DOHH2 (cell line): Measurements from ENCODE around the gene BPIFA3.
"Not testable (repeated sequence)": the region's sequence is repeated elsewhere in the genome, so short reads cannot be mapped to it uniquely, and the experiment has no call there.

ENCODE experiments used
- H3F3A ChIP-seq: fragments of 200-600 bp; sonication (generic), shearing (Covaris generic); 2 replicates; pipeline ENCODE4 v1.6.0; 2016; ENCODE audit warnings: antibody characterized with exemption, mild to moderate bottlenecking; ENCODE audit not compliant: control insufficient read depth, insufficient read depth
- H3K27ac ChIP-seq: fragments of 200-600 bp; sonication (generic); 2 replicates; pipeline ENCODE4 v1.5.1; 2014; ENCODE audit warnings: low read depth, mild to moderate bottlenecking, low read length, moderate library complexity
- H3K27me3 ChIP-seq: fragments of 200-600 bp; sonication (generic); 2 replicates; pipeline ENCODE4 v1.6.1; 2014; ENCODE audit warnings: mild to moderate bottlenecking, low read length, mixed read lengths; ENCODE audit not compliant: control insufficient read depth
- H3K36me3 ChIP-seq: fragments of 200-600 bp; sonication (generic); 2 replicates; pipeline ENCODE4 v1.6.1; 2014; ENCODE audit warnings: mild to moderate bottlenecking, low read length, moderate library complexity, mixed read lengths; ENCODE audit not compliant: control insufficient read depth
- H3K4me1 ChIP-seq: fragments of 200-600 bp; sonication (generic); 2 replicates; pipeline ENCODE4 v1.6.1; 2014; ENCODE audit warnings: mild to moderate bottlenecking, low read length, mixed read lengths; ENCODE audit not compliant: control insufficient read depth
- H3K4me2 ChIP-seq: fragments of 200-600 bp; sonication (generic); 2 replicates; pipeline ENCODE4 v1.6.0; 2014; ENCODE audit warnings: mild to moderate bottlenecking, low read length, moderate library complexity
- H3K4me3 ChIP-seq: fragments of 200-600 bp; sonication (generic); 2 replicates; pipeline ENCODE4 v1.5.1; 2014; ENCODE audit warnings: mild to moderate bottlenecking, low read length, mixed read lengths
- H3K79me2 ChIP-seq: fragments of 200-600 bp; sonication (generic); 2 replicates; pipeline ENCODE4 v1.6.1; 2014; ENCODE audit warnings: mild to moderate bottlenecking, low read length, mixed read lengths; ENCODE audit not compliant: control insufficient read depth
- H3K9me2 ChIP-seq: fragments of 200-600 bp; sonication (generic); replicated peaks from 2 replicates; pipeline ENCODE4 v1.6.1; 2014; ENCODE audit warnings: mild to moderate bottlenecking, low read length, mixed read lengths; ENCODE audit not compliant: control insufficient read depth
- H3K9me3 ChIP-seq: fragments of 200-600 bp; sonication (generic); 2 replicates; pipeline ENCODE4 v1.6.1; 2014; ENCODE audit warnings: antibody characterized with exemption, low read length, mixed read lengths; ENCODE audit not compliant: control insufficient read depth, insufficient read depth
- H4K20me1 ChIP-seq: fragments of 200-600 bp; sonication (generic); 2 replicates; pipeline ENCODE4 v1.6.0; 2014; ENCODE audit warnings: low read depth, mild to moderate bottlenecking, antibody characterized with exemption, low read length, moderate library complexity; ENCODE audit not compliant: control insufficient read depth, insufficient read depth
- CTCF ChIP-seq: fragments of 200-600 bp; sonication (generic); IDR thresholded peaks from one replicate; pipeline ENCODE4 v1.5.1; 2014; ENCODE audit warnings: antibody characterized with exemption, mild to moderate bottlenecking, low read depth, low read length; ENCODE audit not compliant: poor library complexity, severe bottlenecking
- EZH2phosphoT487 ChIP-seq: fragments of 200-600 bp; sonication (generic); IDR thresholded peaks from 2 replicates; pipeline ENCODE4 v1.6.1; 2017; ENCODE audit warnings: borderline replicate concordance, mild to moderate bottlenecking, antibody characterized with exemption, low read length, moderate library complexity, mixed read lengths

The BPIFA3 gene

GRCh38 chr20:33180169-33180568, 37.0 kb upstream of the BPIFA3 start:
- H3K9me3 ChIP-seq, result no peaks in the 10 kb centered on the region; the same call in 1 of the 2 replicates

GRCh38 chr20:33181482-33182093, 35.6 kb upstream of the BPIFA3 start:
- Histone ChIP-seq H4K20me1 (no peaks in the 10 kb centered on the region), H3K27ac (no peak overlapping the region), H3F3A (no peaks in the 10 kb centered on the region), H3K9me3 (no peaks in the 10 kb centered on the region; the same call in 1 of the 2 replicates), H3K9me2 (no peaks in the 10 kb centered on the region), H3K27me3 (no peaks in the 10 kb centered on the region), H3K79me2 (no peaks in the 10 kb centered on the region), H3K4me1 (no peaks in the 10 kb centered on the region), H3K36me3 (no peaks in the 10 kb centered on the region), H3K4me3 (no peak overlapping the region), H3K4me2 (no peak overlapping the region)
- peak; percentile 28 for TF ChIP-seq CTCF
- no peak for TF ChIP-seq EZH2phosphoT487

More at GRCh38 chr20:33180169-33180568, 37.0 kb upstream of the BPIFA3 start:
- Histone ChIP-seq H3F3A (no peaks in the 10 kb centered on the region), H3K4me3 (no peak overlapping the region), H3K79me2 (no peaks in the 10 kb centered on the region), H3K4me2 (no peak overlapping the region), H3K27ac (no peak overlapping the region), H3K9me2 (no peaks in the 10 kb centered on the region), H3K4me1 (no peaks in the 10 kb centered on the region), H3K36me3 (no peaks in the 10 kb centered on the region), H4K20me1 (no peaks in the 10 kb centered on the region), H3K27me3 (no peaks in the 10 kb centered on the region)
- TF ChIP-seq EZH2phosphoT487 (no peak), CTCF (no peak)

DNA sequence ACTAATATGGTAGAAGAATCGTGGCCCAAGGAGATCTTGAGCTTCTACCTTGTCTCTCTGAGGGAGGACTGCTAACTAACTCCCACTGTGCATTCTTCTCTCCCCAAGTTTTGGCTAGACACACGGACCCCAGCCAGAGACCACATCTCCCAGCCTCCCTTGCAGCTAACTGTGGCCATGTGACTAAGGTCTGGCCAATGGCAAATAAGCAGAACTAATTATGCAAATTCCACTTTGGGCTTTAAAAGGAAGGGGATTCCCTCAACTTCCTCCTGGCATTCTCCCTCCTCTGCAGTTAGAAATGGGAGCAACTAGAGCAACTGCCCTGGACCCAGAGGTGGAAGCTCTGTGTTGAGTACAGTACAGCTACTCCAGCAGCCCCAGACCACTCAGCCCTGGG, 33.8 kb upstream of the BPIFA3 start:
- H3K9me2 ChIP-seq, result no peaks in the 10 kb centered on the region
- H3K79me2 ChIP-seq, result no peaks in the 10 kb centered on the region
- H3K4me3 ChIP-seq, result no peak overlapping the region
- no peaks in the 10 kb centered on the region for H4K20me1 ChIP-seq
- H3K4me1 ChIP-seq, result no peaks in the 10 kb centered on the region
- H3F3A ChIP-seq, result no peaks in the 10 kb centered on the region
- H3K36me3 ChIP-seq, result no peaks in the 10 kb centered on the region
- H3K4me2 ChIP-seq, result no peak overlapping the region
- H3K9me3 ChIP-seq, result no peaks in the 10 kb centered on the region; the same call in 1 of the 2 replicates
- no peaks in the 10 kb centered on the region for H3K27me3 ChIP-seq
- H3K27ac ChIP-seq, result no peak overlapping the region
- no peak for TF ChIP-seq EZH2phosphoT487
- no peak for TF ChIP-seq CTCF

GRCh38 chr20:33185031-33185590, 32.0 kb upstream of the BPIFA3 start:
- H3K9me2 ChIP-seq, H3K4me2 ChIP-seq, H3K4me1 ChIP-seq: not testable (repeated sequence)

More at GRCh38 chr20:33185031-33185590, 32.0 kb upstream of the BPIFA3 start:
- not testable (repeated sequence) for H3K79me2 ChIP-seq, H3K4me3 ChIP-seq, H3K36me3 ChIP-seq, H3K27me3 ChIP-seq, H3F3A ChIP-seq, H3K9me3 ChIP-seq, H3K27ac ChIP-seq, H4K20me1 ChIP-seq
